DOHH2 (cell line): Measurements from ENCODE around the gene GRHL3.

Experiments
- H3F3A ChIP-seq: fragments of 200-600 bp; sonication (generic), shearing (Covaris generic); 2 replicates; pipeline ENCODE4 v1.6.0; 2016; ENCODE audit warnings: antibody characterized with exemption, mild to moderate bottlenecking; ENCODE audit not compliant: control insufficient read depth, insufficient read depth
- H3K27ac ChIP-seq: fragments of 200-600 bp; sonication (generic); 2 replicates; pipeline ENCODE4 v1.5.1; 2014; ENCODE audit warnings: low read depth, mild to moderate bottlenecking, low read length, moderate library complexity
- H3K27me3 ChIP-seq: fragments of 200-600 bp; sonication (generic); 2 replicates; pipeline ENCODE4 v1.6.1; 2014; ENCODE audit warnings: mild to moderate bottlenecking, low read length, mixed read lengths; ENCODE audit not compliant: control insufficient read depth
- H3K36me3 ChIP-seq: fragments of 200-600 bp; sonication (generic); 2 replicates; pipeline ENCODE4 v1.6.1; 2014; ENCODE audit warnings: mild to moderate bottlenecking, low read length, moderate library complexity, mixed read lengths; ENCODE audit not compliant: control insufficient read depth
- H3K4me1 ChIP-seq: fragments of 200-600 bp; sonication (generic); 2 replicates; pipeline ENCODE4 v1.6.1; 2014; ENCODE audit warnings: mild to moderate bottlenecking, low read length, mixed read lengths; ENCODE audit not compliant: control insufficient read depth
- H3K4me2 ChIP-seq: fragments of 200-600 bp; sonication (generic); 2 replicates; pipeline ENCODE4 v1.6.0; 2014; ENCODE audit warnings: mild to moderate bottlenecking, low read length, moderate library complexity
- H3K4me3 ChIP-seq: fragments of 200-600 bp; sonication (generic); 2 replicates; pipeline ENCODE4 v1.5.1; 2014; ENCODE audit warnings: mild to moderate bottlenecking, low read length, mixed read lengths
- H3K79me2 ChIP-seq: fragments of 200-600 bp; sonication (generic); 2 replicates; pipeline ENCODE4 v1.6.1; 2014; ENCODE audit warnings: mild to moderate bottlenecking, low read length, mixed read lengths; ENCODE audit not compliant: control insufficient read depth
- H3K9me2 ChIP-seq: fragments of 200-600 bp; sonication (generic); replicated peaks from 2 replicates; pipeline ENCODE4 v1.6.1; 2014; ENCODE audit warnings: mild to moderate bottlenecking, low read length, mixed read lengths; ENCODE audit not compliant: control insufficient read depth
- H3K9me3 ChIP-seq: fragments of 200-600 bp; sonication (generic); 2 replicates; pipeline ENCODE4 v1.6.1; 2014; ENCODE audit warnings: antibody characterized with exemption, low read length, mixed read lengths; ENCODE audit not compliant: control insufficient read depth, insufficient read depth
- H4K20me1 ChIP-seq: fragments of 200-600 bp; sonication (generic); 2 replicates; pipeline ENCODE4 v1.6.0; 2014; ENCODE audit warnings: low read depth, mild to moderate bottlenecking, antibody characterized with exemption, low read length, moderate library complexity; ENCODE audit not compliant: control insufficient read depth, insufficient read depth
- CTCF ChIP-seq: fragments of 200-600 bp; sonication (generic); IDR thresholded peaks from one replicate; pipeline ENCODE4 v1.5.1; 2014; ENCODE audit warnings: antibody characterized with exemption, mild to moderate bottlenecking, low read depth, low read length; ENCODE audit not compliant: poor library complexity, severe bottlenecking
- EZH2phosphoT487 ChIP-seq: fragments of 200-600 bp; sonication (generic); IDR thresholded peaks from 2 replicates; pipeline ENCODE4 v1.6.1; 2017; ENCODE audit warnings: borderline replicate concordance, mild to moderate bottlenecking, antibody characterized with exemption, low read length, moderate library complexity, mixed read lengths

GRHL3 gene

GRCh38 chr1:24392604-24392946 lies 73.4 kb downstream of the GRHL3 start:
- TF ChIP-seq CTCF (peak; percentile 54), EZH2phosphoT487 (no peak)
- Histone ChIP-seq H3K27ac (peak overlapping the region; percentile 87), H3K4me3 (peak overlapping the region; percentile 65), H3F3A (peaks cover 24% of the 10 kb centered on the region), H3K9me2 (no peaks in the 10 kb centered on the region), H3K9me3 (no peaks in the 10 kb centered on the region), H3K36me3 (peaks cover 5% of the 10 kb centered on the region), H4K20me1 (no peaks in the 10 kb centered on the region), H3K27me3 (no peaks in the 10 kb centered on the region), H3K4me2 (peak overlapping the region; percentile 87), H3K79me2 (no peaks in the 10 kb centered on the region), H3K4me1 (peaks cover 43% of the 10 kb centered on the region)

GRCh38 chr1:24392982-24393650 lies 74.0 kb downstream of the GRHL3 start:
- H3K27ac ChIP-seq: peak overlapping the region; percentile 87
- peaks cover 43% of the 10 kb centered on the region for H3K4me1 ChIP-seq
- H3K9me3 ChIP-seq: no peaks in the 10 kb centered on the region
- no peak for TF ChIP-seq CTCF
- no peak for TF ChIP-seq EZH2phosphoT487
- no peaks in the 10 kb centered on the region for H4K20me1 ChIP-seq
- H3K9me2 ChIP-seq: no peaks in the 10 kb centered on the region
- H3K36me3 ChIP-seq: peaks cover 5% of the 10 kb centered on the region
- H3K79me2 ChIP-seq: no peaks in the 10 kb centered on the region
- H3K4me2 ChIP-seq: peak overlapping the region; percentile 87
- no peaks in the 10 kb centered on the region for H3K27me3 ChIP-seq
- H3K4me3 ChIP-seq: peak overlapping the region; percentile 65
- peaks cover 24% of the 10 kb centered on the region for H3F3A ChIP-seq

- no peaks in the 10 kb centered on the region for H3K9me3 ChIP-seq
- TF ChIP-seq EZH2phosphoT487: no peak
- no peak for TF ChIP-seq CTCF
- H3K27me3 ChIP-seq: no peaks in the 10 kb centered on the region
- H3K27ac ChIP-seq: peak overlapping the region; percentile 87
- H4K20me1 ChIP-seq: no peaks in the 10 kb centered on the region
- H3K9me2 ChIP-seq: no peaks in the 10 kb centered on the region
- H3K4me1 ChIP-seq: peaks cover 43% of the 10 kb centered on the region
- peaks cover 5% of the 10 kb centered on the region for H3K36me3 ChIP-seq
- H3K79me2 ChIP-seq: no peaks in the 10 kb centered on the region
- H3K4me2 ChIP-seq: peak overlapping the region; percentile 87
- peaks cover 24% of the 10 kb centered on the region for H3F3A ChIP-seq
- peak overlapping the region; percentile 65 for H3K4me3 ChIP-seq
These were observed 74.7 kb downstream of the GRHL3 start for GRCh38 chr1:24393892-24394291.
